ENCODE data around the gene HAO2. TPM values are rescaled to one million over a fixed set of nuclear protein-coding genes. Genes with fewer than 3 reads are reported as not detected.

HAO2 gene
- total RNA-seq, 1 experiment from 2014 or later = not detected

- DNase-seq (ENCODE audit: low read depth, low spot score) = no peak
- TF ChIP-seq TCF7L2 (IDR thresholded peaks at IDR 0.05; ENCODE audit: low read depth, low read length) (no peak), POLR2AphosphoS5 (IDR thresholded peaks at IDR 0.05; ENCODE audit: low read depth, low read length) (no peak), SIN3A (IDR thresholded peaks at IDR 0.05; ENCODE audit: borderline replicate concordance, insufficient read depth, low read depth, low read length) (no peak)
- TF ChIP-seq, protein P1, sequence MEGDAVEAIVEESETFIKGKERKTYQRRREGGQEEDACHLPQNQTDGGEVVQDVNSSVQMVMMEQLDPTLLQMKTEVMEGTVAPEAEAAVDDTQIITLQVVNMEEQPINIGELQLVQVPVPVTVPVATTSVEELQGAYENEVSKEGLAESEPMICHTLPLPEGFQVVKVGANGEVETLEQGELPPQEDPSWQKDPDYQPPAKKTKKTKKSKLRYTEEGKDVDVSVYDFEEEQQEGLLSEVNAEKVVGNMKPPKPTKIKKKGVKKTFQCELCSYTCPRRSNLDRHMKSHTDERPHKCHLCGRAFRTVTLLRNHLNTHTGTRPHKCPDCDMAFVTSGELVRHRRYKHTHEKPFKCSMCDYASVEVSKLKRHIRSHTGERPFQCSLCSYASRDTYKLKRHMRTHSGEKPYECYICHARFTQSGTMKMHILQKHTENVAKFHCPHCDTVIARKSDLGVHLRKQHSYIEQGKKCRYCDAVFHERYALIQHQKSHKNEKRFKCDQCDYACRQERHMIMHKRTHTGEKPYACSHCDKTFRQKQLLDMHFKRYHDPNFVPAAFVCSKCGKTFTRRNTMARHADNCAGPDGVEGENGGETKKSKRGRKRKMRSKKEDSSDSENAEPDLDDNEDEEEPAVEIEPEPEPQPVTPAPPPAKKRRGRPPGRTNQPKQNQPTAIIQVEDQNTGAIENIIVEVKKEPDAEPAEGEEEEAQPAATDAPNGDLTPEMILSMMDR (IDR thresholded peaks at IDR 0.05) = no peak
- TF ChIP-seq, protein P2, sequence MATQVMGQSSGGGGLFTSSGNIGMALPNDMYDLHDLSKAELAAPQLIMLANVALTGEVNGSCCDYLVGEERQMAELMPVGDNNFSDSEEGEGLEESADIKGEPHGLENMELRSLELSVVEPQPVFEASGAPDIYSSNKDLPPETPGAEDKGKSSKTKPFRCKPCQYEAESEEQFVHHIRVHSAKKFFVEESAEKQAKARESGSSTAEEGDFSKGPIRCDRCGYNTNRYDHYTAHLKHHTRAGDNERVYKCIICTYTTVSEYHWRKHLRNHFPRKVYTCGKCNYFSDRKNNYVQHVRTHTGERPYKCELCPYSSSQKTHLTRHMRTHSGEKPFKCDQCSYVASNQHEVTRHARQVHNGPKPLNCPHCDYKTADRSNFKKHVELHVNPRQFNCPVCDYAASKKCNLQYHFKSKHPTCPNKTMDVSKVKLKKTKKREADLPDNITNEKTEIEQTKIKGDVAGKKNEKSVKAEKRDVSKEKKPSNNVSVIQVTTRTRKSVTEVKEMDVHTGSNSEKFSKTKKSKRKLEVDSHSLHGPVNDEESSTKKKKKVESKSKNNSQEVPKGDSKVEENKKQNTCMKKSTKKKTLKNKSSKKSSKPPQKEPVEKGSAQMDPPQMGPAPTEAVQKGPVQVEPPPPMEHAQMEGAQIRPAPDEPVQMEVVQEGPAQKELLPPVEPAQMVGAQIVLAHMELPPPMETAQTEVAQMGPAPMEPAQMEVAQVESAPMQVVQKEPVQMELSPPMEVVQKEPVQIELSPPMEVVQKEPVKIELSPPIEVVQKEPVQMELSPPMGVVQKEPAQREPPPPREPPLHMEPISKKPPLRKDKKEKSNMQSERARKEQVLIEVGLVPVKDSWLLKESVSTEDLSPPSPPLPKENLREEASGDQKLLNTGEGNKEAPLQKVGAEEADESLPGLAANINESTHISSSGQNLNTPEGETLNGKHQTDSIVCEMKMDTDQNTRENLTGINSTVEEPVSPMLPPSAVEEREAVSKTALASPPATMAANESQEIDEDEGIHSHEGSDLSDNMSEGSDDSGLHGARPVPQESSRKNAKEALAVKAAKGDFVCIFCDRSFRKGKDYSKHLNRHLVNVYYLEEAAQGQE (IDR thresholded peaks at IDR 0.05; ENCODE audit: insufficient read depth in 1 of 2, low read depth in 2 of 2, low read length in 1 of 2) = no peak
- intact Hi-C loops (cut with micrococcal nuclease; ENCODE audit: unreplicated experiment) = no loop called here
- no peak overlapping the region for H3K4me3 ChIP-seq (ENCODE audit: low read depth in 2 of 2, low read length in 2 of 2)
- no peaks in the 10 kb centered on the region; the same call in 1 of the 2 replicates for H3K27me3 ChIP-seq (ENCODE audit: control insufficient read depth, insufficient read depth, low read length)
- H3K36me3 ChIP-seq (ENCODE audit: control insufficient read depth, insufficient read depth, low read length) = no peaks in the 10 kb centered on the region
- H3K9me3 ChIP-seq (ENCODE audit: control insufficient read depth, insufficient read depth, low read depth, low read length) = no peaks in the 10 kb centered on the region
- ChIA-PET CTCF (no interaction called here), POLR2A (no interaction called here)
- no peak for ATAC-seq
- no peak overlapping the region for H3K27ac ChIP-seq (ENCODE audit: low read length)
- H3K4me1 ChIP-seq (ENCODE audit: control insufficient read depth, insufficient read depth, low read length) = no peaks in the 10 kb centered on the region; the same call in 1 of the 2 replicates
- in situ Hi-C loops (cut with HindIII; ENCODE audit: low pct_unique_long_range_greater_than_20kb, low sequenced_read_pairs) = no loop called here
- BruUV-seq (replicated peaks) = no TSS peak
Observed at GRCh38 chr1:119324198-119324597, 44.4 kb upstream of the HAO2 start.

DNA sequence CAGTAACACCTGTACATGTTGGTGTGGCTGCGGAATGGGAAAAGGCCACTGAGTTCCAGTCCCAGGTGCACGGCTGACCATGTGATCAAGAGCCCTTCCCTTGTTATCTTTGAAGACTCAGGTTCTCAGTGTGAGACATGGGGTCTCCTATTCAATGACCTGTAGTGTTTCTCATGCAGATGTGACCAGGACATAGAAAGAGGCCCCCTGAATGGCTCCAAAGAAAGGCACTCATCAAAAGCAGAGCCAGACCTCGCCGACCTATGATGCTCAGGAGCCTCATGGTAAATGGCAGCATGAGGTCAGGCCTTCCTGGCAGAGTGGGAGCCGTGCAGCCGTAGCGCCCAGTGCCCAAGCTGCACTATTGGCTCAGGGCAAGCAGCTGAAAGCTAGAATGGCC, 42.3 kb upstream of the HAO2 start:
- no peak for TF ChIP-seq POLR2AphosphoS5 (IDR thresholded peaks at IDR 0.05; ENCODE audit: low read depth, low read length)
- TF ChIP-seq, protein P2 (IDR thresholded peaks at IDR 0.05; ENCODE audit: insufficient read depth in 1 of 2, low read depth in 2 of 2, low read length in 1 of 2) = no peak
- TF ChIP-seq SIN3A (IDR thresholded peaks at IDR 0.05; ENCODE audit: borderline replicate concordance, insufficient read depth, low read depth, low read length) = no peak
- TF ChIP-seq, protein P1 (IDR thresholded peaks at IDR 0.05) = no peak
- no peak for TF ChIP-seq TCF7L2 (IDR thresholded peaks at IDR 0.05; ENCODE audit: low read depth, low read length)
- in situ Hi-C loops (cut with HindIII; ENCODE audit: low pct_unique_long_range_greater_than_20kb, low sequenced_read_pairs) (no loop called here), intact Hi-C loops (cut with micrococcal nuclease; ENCODE audit: unreplicated experiment) (no loop called here)
- Histone ChIP-seq H3K27me3 (ENCODE audit: control insufficient read depth, insufficient read depth, low read length) (no peaks in the 10 kb centered on the region; the same call in 1 of the 2 replicates), H3K27ac (ENCODE audit: low read length) (no peak overlapping the region), H3K4me1 (ENCODE audit: control insufficient read depth, insufficient read depth, low read length) (no peaks in the 10 kb centered on the region; the same call in 1 of the 2 replicates), H3K9me3 (ENCODE audit: control insufficient read depth, insufficient read depth, low read depth, low read length) (no peaks in the 10 kb centered on the region), H3K4me3 (ENCODE audit: low read depth in 2 of 2, low read length in 2 of 2) (no peak overlapping the region), H3K36me3 (ENCODE audit: control insufficient read depth, insufficient read depth, low read length) (no peaks in the 10 kb centered on the region)
- ChIA-PET POLR2A (no interaction called here), CTCF (no interaction called here)
- BruUV-seq (replicated peaks) = no TSS peak
- no peak for ATAC-seq
- no peak for DNase-seq (ENCODE audit: low read depth, low spot score)
